NCI-H748 (cell line): ENCODE data around the gene SMYD2.

ENCODE experiments used
- DNase-seq: peaks from one replicate; lab custom pipeline; 2025; ENCODE audit not compliant: unreplicated experiment; lab: John Stamatoyannopoulos, UW

SMYD2 gene

GRCh38 chr1:214354440-214355148 lies 73.6 kb downstream of the SMYD2 start:
- peak; percentile 1 for DNase-seq

- no peak for DNase-seq
These were observed 79.2 kb downstream of the SMYD2 start for GRCh38 chr1:214360116-214360515.

DNA sequence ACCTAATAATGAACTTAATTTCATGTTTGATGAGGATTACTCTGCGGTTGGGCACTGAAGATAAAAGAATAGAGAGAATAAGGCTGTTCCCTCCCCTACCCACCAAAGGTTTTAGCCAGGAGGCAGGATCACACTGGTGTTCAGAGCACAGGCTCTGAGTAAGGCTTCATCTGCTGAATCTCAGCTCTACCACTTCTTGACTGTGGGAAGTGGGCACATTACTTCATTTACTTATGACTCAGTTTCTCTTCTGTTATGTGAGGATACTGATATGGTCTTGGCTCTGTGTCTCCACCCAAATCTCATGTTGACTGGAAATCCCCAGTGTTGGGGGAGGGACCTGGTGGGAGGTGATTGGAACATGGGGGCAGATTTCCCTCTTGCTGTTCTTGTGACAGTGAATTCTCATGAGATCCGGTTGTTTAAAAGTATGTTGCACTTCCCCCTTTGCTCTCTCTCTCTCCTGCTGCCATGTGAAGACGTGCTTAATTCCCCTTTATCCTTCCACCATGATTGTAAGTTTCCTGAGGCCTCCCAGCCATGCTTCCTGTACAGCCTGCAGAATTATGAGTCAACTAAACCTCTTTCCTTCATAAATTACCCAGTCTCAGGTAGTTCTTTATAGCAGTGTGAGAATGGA lies 79.7 kb downstream of the SMYD2 start:
- no peak for DNase-seq

GRCh38 chr1:214361636-214362035 lies 80.7 kb downstream of the SMYD2 start:
- DNase-seq: no peak

- DNase-seq: no peak
These were observed 81.4 kb downstream of the SMYD2 start for GRCh38 chr1:214362188-214362882.

- DNase-seq: no peak
These were observed 82.4 kb downstream of the SMYD2 start for GRCh38 chr1:214363386-214363785.

DNA sequence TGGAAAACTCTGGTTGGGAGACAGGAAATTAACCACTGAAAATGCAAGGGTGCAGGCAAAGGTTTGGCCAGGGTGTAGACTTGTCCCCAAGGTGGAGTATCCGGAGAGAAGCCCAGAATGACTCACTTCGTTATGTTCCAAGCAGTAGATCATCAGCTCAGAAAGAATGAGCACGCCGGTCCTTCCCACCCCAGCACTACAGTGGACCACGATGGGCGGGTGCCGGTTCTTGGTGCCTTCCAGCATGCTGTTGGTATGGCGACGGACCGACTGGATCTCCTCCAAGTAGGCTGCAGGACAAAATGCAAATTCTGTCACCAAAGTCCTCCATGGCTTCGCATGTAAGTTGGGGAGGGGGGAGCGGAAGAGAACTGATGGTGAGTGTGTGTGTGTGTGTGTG lies 83.4 kb downstream of the SMYD2 start:
- DNase-seq: no peak

DNA sequence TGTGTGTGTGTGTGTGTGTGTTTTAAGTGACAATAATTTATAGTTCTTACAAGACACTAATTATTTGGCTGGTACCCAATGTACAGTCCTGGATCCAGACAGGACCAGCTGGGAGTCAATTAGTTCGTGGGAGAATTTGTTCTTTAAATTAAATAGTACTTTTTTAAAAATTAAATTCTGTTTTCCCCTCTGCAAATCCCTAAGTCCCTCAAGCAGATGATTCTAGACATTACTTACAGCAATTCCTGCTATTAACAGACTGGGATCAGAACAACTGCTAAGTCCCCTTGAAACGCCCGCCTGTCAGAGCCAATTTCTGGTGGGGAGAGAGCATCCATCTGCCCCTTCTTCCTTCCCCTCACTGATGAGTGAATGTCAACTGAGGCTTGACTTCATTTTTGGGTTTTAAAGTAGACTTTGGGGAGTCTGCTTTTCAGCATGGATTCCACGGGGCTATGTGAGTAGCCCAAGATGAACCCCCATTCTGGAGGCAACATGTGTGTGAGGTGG lies 83.9 kb downstream of the SMYD2 start:
- no peak for DNase-seq

DNA sequence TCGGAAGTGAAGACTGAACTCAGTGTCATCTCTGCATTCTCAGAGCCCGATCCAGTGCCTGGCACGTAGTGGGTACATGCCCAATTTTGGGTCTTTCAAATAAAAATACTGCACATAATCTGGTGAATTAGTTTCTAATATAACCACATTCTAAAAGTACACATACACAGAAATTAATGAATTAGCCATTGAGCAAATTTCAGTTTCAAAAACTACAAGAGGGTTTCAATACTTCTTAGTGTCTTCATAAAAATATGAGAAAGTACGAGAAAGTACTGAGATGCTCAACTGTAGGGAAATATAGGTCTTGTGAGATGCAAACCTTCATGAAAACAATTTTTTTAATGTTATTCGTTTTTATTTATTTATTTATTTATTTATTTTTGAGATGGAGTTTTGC lies 86.9 kb downstream of the SMYD2 start:
- no peak for DNase-seq

- no peak for DNase-seq
These were observed 88.4 kb downstream of the SMYD2 start for GRCh38 chr1:214369364-214369763.

DNA sequence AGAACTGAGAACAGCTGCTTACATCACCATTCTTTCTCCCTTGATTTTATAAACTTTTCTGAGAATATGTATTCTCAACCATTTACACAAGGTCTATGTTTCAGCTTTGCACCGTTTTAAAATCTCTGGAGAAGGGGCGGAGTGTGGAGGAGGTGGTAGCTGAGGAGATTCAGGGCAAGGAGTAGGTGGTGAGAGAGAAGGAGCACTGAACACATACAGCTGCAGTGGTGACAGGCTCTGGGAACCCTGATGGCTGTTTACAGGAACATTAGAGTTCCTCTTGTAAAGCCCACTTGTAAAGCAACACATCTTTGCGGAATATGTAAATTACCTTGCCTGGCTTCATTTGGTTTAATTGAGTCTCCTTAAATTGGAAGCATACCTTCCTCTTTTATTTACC lies 89.7 kb downstream of the SMYD2 start:
- DNase-seq: no peak

DNA sequence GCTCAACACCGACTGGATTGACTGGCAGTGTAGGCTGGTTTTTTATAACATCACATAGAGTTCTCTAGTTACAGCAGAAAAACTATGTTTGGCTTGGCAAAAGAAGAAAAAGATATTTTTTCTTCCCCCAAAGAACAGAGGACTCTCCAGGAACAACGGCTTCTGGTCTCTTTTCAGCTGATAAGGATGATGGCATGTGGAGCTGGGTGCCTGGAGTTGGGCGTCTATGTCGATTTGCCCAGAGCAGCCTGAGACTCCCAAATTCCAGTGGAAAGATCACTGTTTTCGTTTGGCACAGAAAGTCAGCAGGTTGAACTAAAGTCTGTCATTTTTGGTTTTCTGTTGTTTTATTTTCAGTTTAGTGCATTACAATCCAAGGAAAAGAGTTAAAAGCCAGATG lies 91.1 kb downstream of the SMYD2 start:
- DNase-seq: no peak

DNA sequence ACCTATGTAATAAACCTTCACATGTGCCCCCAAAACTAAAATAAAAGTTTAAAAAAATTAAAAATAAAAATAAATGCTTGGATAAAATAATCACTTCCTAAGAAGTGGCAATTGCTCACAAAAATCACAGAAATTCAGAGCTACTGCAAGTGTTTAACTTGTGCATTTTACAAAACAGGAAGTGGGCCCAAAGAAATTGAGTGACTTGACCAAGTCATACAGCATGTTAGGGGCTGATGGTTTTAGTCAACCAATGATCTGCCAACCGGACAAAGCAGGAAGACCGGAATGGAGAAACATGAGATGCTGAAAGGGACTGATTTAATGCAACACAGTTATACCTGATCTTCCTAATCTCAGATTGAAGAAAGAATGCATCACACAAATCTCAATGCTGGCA lies 96.5 kb downstream of the SMYD2 start:
- no peak for DNase-seq

DNA sequence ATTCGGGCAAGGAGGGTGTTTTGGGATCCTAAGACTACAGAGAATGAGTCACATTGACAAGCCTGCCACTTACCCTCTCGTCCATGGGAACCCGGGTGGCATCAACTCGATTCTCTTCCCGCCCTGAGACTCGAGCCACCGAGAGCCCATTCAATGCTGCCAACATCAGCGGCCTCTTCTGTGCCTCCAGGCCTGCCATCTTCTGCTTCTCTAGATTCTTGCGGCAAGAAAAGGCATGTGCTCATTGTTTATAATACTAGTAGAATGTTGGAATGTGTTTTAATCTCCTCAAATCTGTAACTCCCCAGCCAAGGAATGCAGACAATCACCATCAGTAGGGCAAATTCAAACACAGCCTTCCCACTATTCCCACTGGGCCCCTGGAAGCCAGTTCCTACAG lies 96.9 kb downstream of the SMYD2 start:
- no peak for DNase-seq

DNA sequence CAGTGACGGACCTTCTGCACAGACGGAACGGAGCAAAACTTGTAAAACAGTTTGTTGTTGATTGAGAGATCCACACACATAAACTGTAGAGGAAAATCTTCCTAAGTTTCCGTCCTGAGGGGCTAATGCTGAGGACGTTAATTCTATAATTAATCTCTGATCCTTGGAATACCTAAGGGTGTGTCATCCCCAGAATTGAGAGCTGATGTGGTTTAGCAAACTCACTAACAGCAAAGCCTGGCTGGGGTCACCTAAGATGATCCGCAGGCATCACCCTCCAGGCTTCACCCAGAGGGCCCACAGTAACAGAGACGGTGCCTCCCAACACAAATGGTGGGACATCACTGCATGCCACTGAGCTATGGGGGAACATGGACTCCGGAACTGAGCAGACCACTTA lies 97.5 kb downstream of the SMYD2 start:
- DNase-seq: no peak

DNA sequence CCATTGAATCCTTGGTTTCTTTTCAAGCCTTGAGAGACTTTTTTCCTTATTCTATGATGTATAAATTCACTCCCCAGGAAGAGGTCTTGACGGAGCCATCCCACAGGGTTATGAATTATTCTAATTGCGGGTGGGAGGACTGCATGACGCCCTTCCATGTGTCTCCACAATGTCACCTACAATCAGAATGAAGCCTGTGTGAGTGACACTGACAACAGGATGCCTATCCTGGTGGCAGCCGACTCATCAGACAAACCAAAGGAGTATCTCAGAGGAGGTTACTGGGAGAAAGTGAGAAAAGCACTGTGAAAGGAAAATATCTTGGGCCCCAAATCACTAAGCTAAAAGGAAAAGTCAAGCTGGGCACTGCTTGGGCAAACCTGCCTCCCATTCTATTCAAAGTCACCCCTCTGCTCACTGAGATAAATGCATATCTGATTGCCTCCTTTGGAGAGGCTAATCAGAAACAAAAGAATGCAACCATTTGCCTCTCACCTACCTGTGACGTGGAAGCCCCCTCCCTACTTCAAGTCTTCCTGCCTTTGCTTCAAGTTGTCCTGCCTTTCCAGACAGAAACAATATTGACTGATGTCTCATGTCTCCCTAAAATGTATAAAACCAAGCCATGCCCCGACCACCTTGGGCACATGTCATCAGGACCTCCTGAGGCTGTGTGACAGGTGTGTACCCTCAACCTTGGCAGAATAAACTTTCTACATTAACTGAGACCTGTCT lies 98.4 kb downstream of the SMYD2 start:
- no peak for DNase-seq

DNA sequence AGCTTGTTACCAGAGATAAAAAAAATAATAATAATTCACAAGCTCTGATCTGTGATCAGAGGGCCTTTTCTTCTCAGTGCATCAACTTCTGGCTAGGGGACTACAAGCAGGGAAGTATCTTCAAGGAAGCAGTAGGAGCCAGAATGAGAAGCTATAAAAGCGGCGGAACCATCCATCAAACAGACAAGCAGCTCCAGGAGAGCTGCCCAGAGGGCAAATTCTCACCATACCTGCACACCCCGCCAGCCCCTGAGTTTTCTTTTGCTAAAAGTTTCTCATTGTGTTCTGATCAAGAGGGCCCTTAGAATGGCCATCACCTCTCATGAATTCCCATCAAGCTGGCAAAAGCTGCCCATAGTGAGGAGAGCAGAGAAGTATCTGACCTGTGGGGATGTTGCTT lies 99.4 kb downstream of the SMYD2 start:
- DNase-seq: no peak

- DNase-seq: no peak
These were observed 100.2 kb downstream of the SMYD2 start for GRCh38 chr1:214380986-214381695.

DNA sequence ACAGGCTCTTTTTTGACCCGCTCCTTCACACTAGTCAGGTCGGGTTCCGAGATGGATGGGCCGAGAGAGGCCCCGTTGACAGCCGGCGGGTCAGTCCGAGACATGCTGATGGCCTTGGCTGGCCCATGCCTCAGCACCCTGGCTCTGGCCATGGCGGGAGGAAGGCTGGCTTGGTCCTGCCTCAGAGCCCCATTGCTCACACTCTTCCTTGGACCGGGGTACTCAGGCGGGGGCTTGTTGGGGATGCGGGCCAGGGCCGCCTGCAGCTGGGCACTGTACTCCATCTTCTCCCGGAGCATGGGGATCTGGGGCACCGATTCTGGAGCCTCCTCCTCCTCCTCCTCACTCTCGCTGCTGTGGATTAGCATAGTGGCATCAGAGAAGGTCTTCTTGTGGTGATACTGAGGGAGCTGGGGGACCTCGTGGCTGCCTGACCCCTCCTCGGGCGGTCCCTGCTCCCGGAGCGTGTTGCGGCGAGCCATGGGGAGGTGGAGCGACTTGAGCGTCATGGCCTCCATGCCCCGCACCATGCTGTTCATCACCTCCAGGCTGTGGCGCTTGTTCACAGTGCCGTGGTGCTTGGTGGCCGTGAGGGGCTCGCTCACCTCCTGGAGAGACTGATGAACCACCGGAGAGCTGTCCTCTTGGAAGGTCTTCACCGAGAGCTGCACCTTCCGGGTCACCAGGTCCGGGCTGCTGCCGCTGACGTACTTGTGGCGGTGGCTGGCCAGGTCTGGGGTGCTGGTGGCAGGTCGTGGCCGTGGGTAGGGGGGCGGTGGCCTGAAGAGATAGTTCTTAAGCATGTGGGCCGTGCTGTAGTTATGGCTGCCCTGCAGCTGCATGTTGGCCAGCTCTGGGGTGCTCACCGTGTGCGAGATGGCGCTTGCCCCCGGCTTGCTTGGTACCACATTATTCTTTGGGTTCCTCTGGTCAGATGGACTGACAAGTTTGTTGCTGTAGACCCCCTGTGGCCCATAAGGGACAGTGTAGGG lies 102.7 kb downstream of the SMYD2 start:
- DNase-seq: no peak
